ENCODE measurements around the gene VMAC.

VMAC gene

DNA sequence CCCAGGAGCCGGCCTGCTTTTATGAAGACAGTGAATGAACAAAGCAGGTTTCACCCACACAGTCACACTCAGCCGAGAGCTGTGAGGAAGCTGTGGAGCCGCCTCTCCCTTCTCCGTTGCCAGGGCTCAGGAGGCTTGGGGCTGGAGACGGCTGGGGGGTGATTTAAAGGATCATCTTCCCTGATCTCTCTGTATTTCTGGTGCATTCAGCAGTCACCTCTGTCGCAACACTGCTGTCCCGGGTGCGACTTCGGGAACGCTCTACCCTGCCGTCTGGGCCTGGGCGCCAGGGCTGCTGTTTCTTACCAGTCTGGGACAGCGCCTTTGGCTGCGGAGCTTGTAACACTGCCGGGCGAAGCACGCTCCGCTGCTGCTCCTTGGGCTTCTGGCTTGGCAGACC, 27.5 kb downstream of the VMAC start:
- DNase-seq: no peak

DNA sequence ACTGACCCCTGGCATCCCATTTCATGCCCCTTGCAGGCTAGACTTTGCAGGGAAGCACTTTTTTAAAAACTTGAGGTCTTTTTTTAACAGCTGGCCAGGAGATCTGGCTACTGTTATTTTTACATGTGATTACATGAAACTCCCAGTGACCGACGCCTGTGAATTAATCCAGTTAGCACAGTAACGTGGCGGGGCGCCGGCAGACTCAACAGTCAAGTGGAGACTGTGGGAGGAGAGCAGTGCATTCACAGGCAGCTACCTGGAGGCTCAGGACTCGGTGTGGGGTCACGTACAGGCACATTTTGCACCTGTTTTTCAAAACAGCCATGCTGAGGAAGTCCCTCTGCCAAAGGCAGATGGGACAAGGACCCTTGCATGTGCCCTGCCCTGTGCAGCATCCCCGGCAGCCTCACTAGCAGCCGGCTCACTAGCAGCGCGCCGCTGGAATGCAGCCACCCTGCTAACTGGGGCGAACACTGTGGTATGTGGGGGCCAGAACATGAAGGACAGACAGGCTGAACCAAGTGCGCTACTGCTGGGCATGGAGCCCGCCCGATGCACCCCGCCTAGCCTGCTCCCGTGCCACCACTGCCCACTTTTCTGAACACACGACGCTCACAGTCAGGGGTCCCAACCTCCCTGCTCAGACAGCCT, 28.1 kb downstream of the VMAC start:
- no peak for DNase-seq

DNA sequence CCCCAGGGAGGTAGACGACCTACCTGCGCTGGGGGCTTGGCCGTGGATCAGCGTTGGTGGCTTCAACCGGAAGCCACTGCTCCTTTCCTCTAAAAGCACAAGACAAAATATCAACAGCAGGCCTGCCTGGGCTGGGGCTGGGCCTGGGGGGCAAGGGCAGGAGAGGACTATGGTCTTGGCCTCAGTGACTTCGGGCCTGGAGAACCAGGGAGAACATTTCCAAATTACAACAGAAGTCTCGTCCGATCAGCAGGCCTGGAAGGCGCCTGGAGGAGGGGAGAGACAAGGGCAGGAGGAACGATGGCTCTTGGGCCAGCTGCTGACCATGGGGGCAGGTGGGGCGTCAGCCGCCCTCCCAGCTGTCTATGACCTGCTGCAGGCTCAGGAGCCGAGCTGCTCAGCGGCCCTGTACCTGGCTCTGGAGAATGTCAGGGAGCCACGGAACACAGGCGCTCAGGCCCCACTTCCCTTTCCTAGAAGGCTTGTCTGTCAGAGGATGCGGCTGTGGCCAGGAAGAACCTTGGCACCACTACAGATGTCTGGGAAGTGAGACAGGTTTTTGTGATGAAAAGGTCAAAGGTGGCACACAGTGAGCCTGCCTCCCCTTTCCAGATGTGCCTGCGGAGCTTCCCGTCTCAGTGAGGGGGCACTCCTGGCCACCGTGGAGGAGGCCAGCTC, 28.9 kb downstream of the VMAC start:
- DNase-seq: no peak

- DNase-seq: no peak
These were observed 29.4 kb downstream of the VMAC start for GRCh38 chr19:5934069-5934401.

DNA sequence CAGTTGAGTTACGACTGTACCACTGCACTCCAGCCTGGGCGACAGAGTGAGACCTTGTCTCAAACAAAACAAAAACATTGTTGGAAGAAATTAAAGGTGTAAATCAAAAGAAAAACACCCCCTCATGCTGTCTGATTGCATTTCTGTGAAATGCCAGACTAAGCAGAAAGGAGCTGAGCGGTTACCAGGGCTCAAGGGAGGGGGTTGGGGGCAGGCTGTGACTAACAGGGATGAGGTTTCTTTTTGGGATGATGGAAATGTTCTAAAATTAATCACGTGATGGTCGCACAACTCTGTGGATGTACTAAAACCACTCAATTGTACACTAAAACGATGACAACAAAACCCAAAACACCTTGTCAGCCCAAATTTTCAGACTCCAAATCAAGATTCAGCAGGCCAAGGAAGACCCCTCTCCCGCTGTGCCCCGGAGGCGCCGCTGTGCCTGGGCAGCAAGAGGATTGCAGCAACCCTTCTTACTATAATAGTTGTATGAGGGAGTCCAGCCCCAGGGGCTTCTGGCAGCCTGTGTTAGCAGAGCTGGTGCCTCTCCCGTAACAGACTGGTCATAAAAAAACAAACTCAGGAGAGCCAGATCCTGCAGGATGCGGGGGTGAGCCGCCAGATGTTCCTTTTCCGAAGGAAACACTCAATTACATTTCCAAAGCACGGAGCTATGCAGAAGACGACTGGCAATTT, 30.3 kb downstream of the VMAC start:
- DNase-seq: no peak

DNA sequence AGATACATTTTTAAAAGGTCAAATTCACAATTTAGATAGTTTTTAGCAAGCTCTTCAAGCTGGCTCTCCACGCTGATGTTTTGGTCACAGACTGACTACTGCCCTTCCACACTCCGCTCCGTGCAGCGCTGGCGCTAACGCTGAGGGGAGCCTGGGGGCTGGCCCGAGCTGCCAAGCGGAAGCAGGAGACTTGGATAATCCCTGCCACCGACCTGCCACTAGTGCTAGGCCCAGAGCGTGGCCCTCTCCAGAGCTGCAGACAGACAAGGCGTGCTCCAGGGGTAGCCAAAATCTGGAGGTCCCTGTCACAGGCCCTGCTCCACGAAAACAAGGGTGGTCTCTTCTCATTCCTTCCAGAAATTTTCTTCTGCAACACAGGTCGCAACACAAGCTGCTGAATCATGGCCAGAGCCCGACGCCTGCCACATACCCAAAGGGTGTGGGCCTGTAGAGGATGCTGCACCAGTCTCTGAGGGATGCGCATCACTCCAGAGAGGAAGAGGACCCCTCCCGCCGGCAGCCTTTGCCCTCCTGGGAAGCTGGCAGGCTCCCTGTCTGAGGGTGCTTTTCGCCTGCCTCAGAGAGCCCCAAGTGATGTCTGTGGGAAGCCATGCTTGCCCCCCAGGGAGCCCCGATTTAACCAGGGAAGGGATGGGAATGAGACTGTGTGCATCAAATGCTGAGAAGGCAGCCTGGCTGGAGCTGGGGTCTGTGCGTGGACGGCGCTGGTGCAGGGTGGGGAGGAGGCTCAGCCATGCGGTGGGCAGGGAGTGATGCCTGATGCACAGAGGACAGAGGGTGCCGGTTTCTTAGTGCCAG, 31.0 kb downstream of the VMAC start:
- DNase-seq: no peak

DNA sequence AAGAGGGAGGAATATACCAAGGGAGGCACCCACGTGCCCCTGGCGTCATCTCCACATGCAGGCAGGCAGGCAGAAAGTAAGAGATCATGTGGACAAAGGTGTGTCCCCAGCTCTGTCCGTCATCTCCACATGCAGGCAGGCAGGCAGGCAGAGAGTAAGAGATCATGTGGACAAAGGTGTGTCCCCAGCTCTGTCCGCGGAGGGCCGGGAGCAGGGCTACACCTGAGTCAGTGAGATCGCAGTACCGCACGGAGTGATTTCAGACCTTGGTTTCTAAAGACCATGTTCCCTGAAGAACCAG, 31.6 kb downstream of the VMAC start:
- DNase-seq: no peak

GRCh38 chr19:5937550-5937949, 32.9 kb downstream of the VMAC start:
- no peak for DNase-seq

GRCh38 chr19:5940260-5941208, 35.9 kb downstream of the VMAC start:
- DNase-seq: no peak

GRCh38 chr19:5941673-5942072, 37.0 kb downstream of the VMAC start:
- DNase-seq: no peak

GRCh38 chr19:5943045-5943444, 38.4 kb downstream of the VMAC start:
- no peak for DNase-seq

DNA sequence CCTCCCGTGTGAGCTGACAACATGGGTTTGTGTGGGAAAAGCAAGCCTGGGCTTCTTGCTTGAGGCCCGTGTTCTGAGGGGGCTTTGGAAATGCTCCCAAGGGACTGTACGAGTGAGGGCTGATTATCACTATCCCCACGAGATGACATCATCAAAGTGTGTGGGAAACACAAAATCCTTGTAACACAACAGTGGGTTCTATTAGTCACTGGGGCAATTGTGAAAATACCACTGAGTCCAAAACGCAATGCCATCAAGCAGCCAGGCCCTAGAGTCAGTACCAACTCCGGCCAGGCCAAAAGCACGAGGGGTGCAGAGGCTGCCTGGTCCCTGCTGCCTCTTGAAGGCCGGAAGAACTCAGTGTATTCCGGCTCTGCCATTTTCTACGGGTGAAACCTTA, 39.0 kb downstream of the VMAC start:
- DNase-seq: no peak

- no peak for DNase-seq
These were observed 42.8 kb downstream of the VMAC start for GRCh38 chr19:5947435-5947834.

DNA sequence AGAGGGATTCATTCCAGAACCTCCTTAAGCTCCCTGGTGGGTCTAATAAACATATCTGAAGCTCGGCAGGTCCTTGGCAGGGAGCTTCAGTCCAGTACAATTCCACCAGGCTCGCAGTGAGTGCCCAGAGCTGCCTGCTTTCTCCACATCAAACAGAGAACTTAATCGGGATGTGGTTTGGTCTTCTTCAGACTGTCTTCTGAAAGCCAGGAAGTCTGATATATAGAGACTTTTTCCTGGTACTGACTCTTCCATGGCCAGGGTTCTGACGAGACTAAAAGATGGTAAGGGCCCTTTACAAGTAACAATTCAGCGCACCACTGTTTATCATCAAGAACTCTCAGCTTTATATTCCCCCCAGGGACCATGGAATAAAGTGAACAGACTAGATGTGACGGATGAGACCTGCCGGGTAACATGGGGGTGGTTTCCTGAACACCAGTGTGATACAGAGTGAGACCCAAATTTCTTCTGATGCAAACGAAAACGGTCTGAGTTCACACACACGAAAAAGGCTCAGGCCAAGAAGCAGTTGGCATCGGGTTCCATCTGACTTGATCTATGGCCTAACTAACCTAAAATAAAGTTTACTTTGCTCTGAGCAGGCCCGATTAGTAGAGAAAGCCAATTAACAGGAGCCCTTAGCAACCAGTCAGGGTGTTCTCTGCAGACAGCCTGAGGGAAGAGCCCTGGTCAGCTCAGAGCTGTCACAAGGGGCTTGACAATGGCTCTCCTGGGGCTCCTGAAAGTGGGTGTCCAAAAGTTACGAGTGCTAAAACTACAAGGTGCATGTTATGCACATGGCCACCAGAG, 44.3 kb downstream of the VMAC start:
- DNase-seq: no peak

DNA sequence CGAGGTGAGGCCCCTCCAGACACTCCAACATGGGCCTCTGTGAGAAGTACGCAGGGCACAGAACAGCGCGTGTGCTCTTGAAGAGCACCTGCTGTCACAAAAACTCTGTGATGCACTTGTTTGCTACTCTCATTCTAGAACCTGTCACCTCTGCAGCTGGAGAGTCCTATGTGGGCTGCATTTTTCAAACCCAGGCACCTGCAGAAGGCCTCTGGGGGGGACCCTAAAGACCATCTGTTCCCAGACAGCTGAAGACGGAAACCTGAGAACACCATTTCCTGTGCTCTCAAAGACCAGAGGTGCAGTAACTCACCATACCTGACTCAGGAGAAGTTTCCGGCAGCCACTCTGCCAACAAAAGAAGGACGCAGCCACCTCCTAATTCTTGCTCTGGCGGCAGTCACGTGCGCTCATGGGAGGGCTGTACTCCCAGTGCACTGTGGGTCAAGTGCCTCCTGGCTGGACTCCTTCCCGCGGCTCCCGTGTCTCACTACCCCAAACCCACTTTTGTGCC, 45.2 kb downstream of the VMAC start:
- DNase-seq: no peak

- no peak for DNase-seq
These were observed 46.1 kb downstream of the VMAC start for GRCh38 chr19:5950741-5951140.

- no peak for DNase-seq
These were observed 46.7 kb downstream of the VMAC start for GRCh38 chr19:5951338-5951861.

DNA sequence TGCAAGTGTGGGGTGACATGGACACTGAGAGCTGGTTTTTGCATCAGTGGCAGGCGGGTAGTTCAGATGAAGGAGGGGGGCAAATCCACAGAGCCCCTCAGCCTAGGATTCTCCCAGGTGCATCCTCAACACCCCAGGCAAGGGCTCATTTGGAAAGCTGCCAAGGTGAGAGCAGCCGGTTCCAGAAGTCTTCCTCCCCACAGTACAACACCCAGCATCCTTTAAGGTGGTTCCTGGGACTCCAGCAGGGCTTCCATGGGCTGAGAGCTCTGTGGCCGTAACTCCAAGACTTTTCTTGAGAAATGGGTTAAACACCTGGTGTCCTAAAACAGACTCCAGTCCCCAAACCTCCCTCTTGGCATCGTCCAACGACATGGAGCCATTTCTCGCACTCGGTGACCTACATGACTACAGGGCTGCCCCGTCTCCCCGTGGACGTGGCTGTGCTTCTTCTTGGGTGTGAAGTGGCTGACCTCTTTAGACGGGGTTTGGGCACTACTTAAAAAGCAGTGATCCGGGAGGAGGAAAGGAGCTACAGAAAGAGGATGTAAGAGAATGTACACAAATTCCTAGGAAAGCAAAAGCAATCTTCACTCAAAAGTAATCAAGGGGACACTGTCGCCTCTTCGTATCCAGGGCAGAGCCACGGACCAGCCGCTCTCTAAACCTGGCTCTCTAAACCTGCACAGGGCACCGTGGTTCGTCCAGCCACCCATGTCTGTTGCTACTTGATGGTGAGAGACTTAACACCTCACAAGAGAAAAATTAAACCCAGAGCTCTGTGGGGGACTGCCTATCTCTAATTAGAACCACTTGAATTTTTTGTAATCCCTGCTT, 47.7 kb downstream of the VMAC start:
- DNase-seq: no peak

- DNase-seq: no peak
These were observed 48.4 kb downstream of the VMAC start for GRCh38 chr19:5953030-5953589.

DNA sequence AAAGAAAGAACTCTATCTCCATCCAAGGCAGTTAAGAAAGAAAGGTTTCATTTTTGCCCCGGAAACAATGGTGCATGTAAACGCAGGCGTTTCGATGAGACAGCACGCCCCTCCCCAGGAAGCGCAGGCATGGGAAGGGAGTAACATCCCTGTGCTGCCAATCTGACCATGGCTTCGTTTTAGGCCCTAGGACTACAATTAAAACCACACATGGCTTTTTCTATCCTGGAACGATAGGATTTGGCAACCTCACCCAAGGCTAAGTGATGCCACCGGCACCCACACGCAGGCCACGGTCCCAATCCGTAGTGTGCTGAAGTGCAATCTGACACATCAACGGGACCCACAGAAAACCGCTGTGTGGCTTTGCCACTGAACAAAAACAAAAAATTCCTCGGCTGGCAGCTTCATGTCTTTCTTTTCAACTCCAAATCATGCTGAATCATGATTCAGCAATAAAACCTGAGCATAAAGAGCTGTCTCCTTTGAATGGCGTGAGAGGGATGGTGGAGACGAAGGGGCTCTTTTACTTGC, 49.1 kb downstream of the VMAC start:
- no peak for DNase-seq

Measured in SW 1271 (cell line).